ENCODE data around the gene DLD. TPM values are rescaled to one million over a fixed set of nuclear protein-coding genes. Genes with fewer than 3 reads are reported as not detected.
A peak's percentile ranks its signal among the peaks of the same experiment; 100 is the strongest.
"Not testable (repeated sequence)": the region's sequence is repeated elsewhere in the genome, so short reads cannot be mapped to it uniquely, and the experiment has no call there.

The DLD gene
- polyA plus RNA-seq, 4 donors: 45.4 to 153 (median 84.0) TPM

DNA sequence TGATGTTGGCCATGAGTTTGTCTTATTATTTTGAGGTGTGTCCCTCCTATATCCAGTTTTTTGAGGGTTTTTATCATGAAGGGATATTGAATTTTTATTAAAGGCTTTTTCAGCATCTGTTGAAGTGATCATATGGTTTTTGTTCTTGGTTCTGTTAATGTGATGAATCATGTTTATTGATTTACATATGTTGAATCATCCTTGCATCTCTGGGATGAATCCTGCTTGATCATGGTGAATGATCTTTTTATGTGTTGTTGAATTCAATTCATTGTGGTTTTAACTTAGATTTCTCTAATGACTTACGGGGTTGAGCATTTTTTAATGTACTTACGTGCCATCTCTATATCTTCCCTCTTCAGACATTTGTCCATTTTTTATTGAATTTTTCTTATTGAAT lies 22.9 kb downstream of the DLD start:
- Histone ChIP-seq H3K4me3 (ENCODE audit: low read depth in 1 of 3, low read length in 3 of 3) (no peak overlapping the region), H3K36me3 (ENCODE audit: control insufficient read depth in 3 of 3, insufficient read depth in 2 of 3, low read depth in 1 of 3, low read length in 3 of 3) (peaks cover 9 to 22% (median 9%) of the 10 kb centered on the region in 3 donors), H3K4me1 (ENCODE audit: control insufficient read depth in 3 of 3, insufficient read depth in 2 of 3, low read depth in 1 of 3, low read length in 2 of 3) (no peaks in the 10 kb centered on the region), H3K27ac (ENCODE audit: low read depth in 1 of 3, low read length in 2 of 3) (no peak overlapping the region), H3K27me3 (ENCODE audit: control insufficient read depth in 3 of 3, insufficient read depth in 3 of 3, low read length in 3 of 3) (no peaks in the 10 kb centered on the region), H3K9me3 (ENCODE audit: control insufficient read depth in 2 of 2, insufficient read depth in 1 of 2, low read depth in 1 of 2, low read length in 1 of 2) (no peaks in the 10 kb centered on the region)
- WGBS, 3 donors: 93 to 100% (median 98%) methylated on average over 2 of the region's 2 CpGs
- peak; percentile 39 for FAIRE-seq
- no peak for DNase-seq

- H3K4me1 ChIP-seq (ENCODE audit: control insufficient read depth in 3 of 3, insufficient read depth in 2 of 3, low read depth in 1 of 3, low read length in 2 of 3): no peaks in the 10 kb centered on the region
- H3K36me3 ChIP-seq (ENCODE audit: control insufficient read depth in 3 of 3, insufficient read depth in 2 of 3, low read depth in 1 of 3, low read length in 3 of 3): peaks cover 7 to 17% (median 10%) of the 10 kb centered on the region in 3 donors
- H3K27me3 ChIP-seq (ENCODE audit: control insufficient read depth in 3 of 3, insufficient read depth in 3 of 3, low read length in 3 of 3): no peaks in the 10 kb centered on the region
- H3K4me3 ChIP-seq (ENCODE audit: low read depth in 1 of 3, low read length in 3 of 3): no peak overlapping the region
- FAIRE-seq (no peak), DNase-seq (no peak)
- WGBS, 3 donors: 18 to 54% (median 50%) methylated on average over 1 of the region's 1 CpG
- H3K27ac ChIP-seq (ENCODE audit: low read depth in 1 of 3, low read length in 2 of 3): no peak overlapping the region
- H3K9me3 ChIP-seq (ENCODE audit: control insufficient read depth in 2 of 2, insufficient read depth in 1 of 2, low read depth in 1 of 2, low read length in 1 of 2): no peaks in the 10 kb centered on the region
Observed at GRCh38 chr7:107914831-107915230, 23.8 kb downstream of the DLD start.

- 88 to 98% (median 95%) methylated on average over 2 of the region's 2 CpGs for WGBS, 3 donors
- DNase-seq: no peak
- no peak overlapping the region for H3K27ac ChIP-seq (ENCODE audit: low read depth in 1 of 3, low read length in 2 of 3)
- H3K27me3 ChIP-seq (ENCODE audit: control insufficient read depth in 3 of 3, insufficient read depth in 3 of 3, low read length in 3 of 3): no peaks in the 10 kb centered on the region
- H3K36me3 ChIP-seq (ENCODE audit: control insufficient read depth in 3 of 3, insufficient read depth in 2 of 3, low read depth in 1 of 3, low read length in 3 of 3): peaks cover 5 to 20% (median 10%) of the 10 kb centered on the region in 3 donors
- no peak for FAIRE-seq
- no peak overlapping the region for H3K4me3 ChIP-seq (ENCODE audit: low read depth in 1 of 3, low read length in 3 of 3)
- H3K9me3 ChIP-seq (ENCODE audit: control insufficient read depth in 2 of 2, insufficient read depth in 1 of 2, low read depth in 1 of 2, low read length in 1 of 2): no peaks in the 10 kb centered on the region
- H3K4me1 ChIP-seq (ENCODE audit: control insufficient read depth in 3 of 3, insufficient read depth in 2 of 3, low read depth in 1 of 3, low read length in 2 of 3): no peaks in the 10 kb centered on the region
Observed at GRCh38 chr7:107915541-107915940, 24.6 kb downstream of the DLD start.

DNA sequence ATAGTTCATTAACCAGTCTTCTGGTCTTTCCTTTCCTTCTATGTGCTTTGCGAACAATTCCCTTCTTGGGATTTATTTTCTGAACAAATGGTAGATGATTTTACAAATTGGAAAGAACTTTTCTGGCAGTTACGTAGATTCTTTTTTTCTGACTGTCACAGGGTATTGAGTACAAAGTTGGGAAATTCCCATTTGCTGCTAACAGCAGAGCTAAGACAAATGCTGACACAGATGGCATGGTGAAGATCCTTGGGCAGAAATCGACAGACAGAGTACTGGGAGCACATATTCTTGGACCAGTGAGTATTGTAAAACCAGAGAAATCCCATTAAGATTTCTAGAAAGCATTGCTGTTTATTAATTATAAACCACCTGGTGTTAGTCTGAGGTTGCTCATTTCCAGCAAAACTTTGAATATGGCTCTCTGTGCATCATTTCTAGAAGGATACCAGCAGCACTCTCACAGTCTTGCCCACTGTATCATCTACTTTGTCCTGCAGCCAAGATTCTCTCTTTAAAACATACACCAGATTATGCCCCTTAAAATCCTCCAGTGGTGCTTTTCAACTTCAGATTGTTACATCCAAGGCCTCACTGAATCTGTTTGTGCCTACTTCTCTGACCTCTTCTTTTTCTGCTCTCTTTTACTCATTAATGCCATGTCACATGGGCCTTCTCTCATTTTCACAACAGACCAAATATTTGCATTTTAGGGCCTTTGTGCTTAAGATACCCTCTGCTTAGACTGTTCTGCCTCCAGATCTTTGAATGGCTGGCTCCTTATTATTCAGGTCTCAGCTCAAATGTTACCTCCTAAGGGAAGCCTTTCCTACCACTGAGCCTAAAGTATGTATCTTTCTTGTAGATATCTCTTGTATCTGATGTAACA lies 27.0 kb downstream of the DLD start:
- H3K27me3 ChIP-seq (ENCODE audit: control insufficient read depth in 3 of 3, insufficient read depth in 3 of 3, low read length in 3 of 3): no peaks in the 10 kb centered on the region
- WGBS, 3 donors: 79 to 95% (median 86%) methylated on average over 3 of the region's 3 CpGs
- peaks cover 10 to 19% (median 13%) of the 10 kb centered on the region in 3 donors for H3K36me3 ChIP-seq (ENCODE audit: control insufficient read depth in 3 of 3, insufficient read depth in 2 of 3, low read depth in 1 of 3, low read length in 3 of 3)
- no peak overlapping the region for H3K4me3 ChIP-seq (ENCODE audit: low read depth in 1 of 3, low read length in 3 of 3)
- peak overlapping the region in 1 of 3 donors; percentile 4 for H3K27ac ChIP-seq (ENCODE audit: low read depth in 1 of 3, low read length in 2 of 3)
- DNase-seq: no peak
- no peaks in the 10 kb centered on the region for H3K9me3 ChIP-seq (ENCODE audit: control insufficient read depth in 2 of 2, insufficient read depth in 1 of 2, low read depth in 1 of 2, low read length in 1 of 2)
- no peak for FAIRE-seq
- no peaks in the 10 kb centered on the region for H3K4me1 ChIP-seq (ENCODE audit: control insufficient read depth in 3 of 3, insufficient read depth in 2 of 3, low read depth in 1 of 3, low read length in 2 of 3)

- Histone ChIP-seq H3K4me1 (ENCODE audit: control insufficient read depth in 3 of 3, insufficient read depth in 2 of 3, low read depth in 1 of 3, low read length in 2 of 3) (no peaks in the 10 kb centered on the region), H3K27ac (ENCODE audit: low read depth in 1 of 3, low read length in 2 of 3) (no peak overlapping the region), H3K27me3 (ENCODE audit: control insufficient read depth in 3 of 3, insufficient read depth in 3 of 3, low read length in 3 of 3) (no peaks in the 10 kb centered on the region), H3K9me3 (ENCODE audit: control insufficient read depth in 2 of 2, insufficient read depth in 1 of 2, low read depth in 1 of 2, low read length in 1 of 2) (no peaks in the 10 kb centered on the region), H3K4me3 (ENCODE audit: low read depth in 1 of 3, low read length in 3 of 3) (no peak overlapping the region), H3K36me3 (ENCODE audit: control insufficient read depth in 3 of 3, insufficient read depth in 2 of 3, low read depth in 1 of 3, low read length in 3 of 3) (peaks cover 10 to 24% (median 18%) of the 10 kb centered on the region in 3 donors)
- FAIRE-seq (no peak), DNase-seq (no peak)
- WGBS, 3 donors: 94 to 99% (median 97%) methylated on average over 2 of the region's 2 CpGs
Observed at GRCh38 chr7:107918948-107919347, 28.0 kb downstream of the DLD start.

GRCh38 chr7:107920048-107920772 lies 29.2 kb downstream of the DLD start:
- FAIRE-seq: no peak
- Histone ChIP-seq H3K4me3 (ENCODE audit: low read depth in 1 of 3, low read length in 3 of 3) (no peak overlapping the region), H3K27me3 (ENCODE audit: control insufficient read depth in 3 of 3, insufficient read depth in 3 of 3, low read length in 3 of 3) (no peaks in the 10 kb centered on the region), H3K9me3 (ENCODE audit: control insufficient read depth in 2 of 2, insufficient read depth in 1 of 2, low read depth in 1 of 2, low read length in 1 of 2) (no peaks in the 10 kb centered on the region), H3K4me1 (ENCODE audit: control insufficient read depth in 3 of 3, insufficient read depth in 2 of 3, low read depth in 1 of 3, low read length in 2 of 3) (no peaks in the 10 kb centered on the region), H3K27ac (ENCODE audit: low read depth in 1 of 3, low read length in 2 of 3) (peak overlapping the region in 2 of 3 donors; percentile 14 to 20), H3K36me3 (ENCODE audit: control insufficient read depth in 3 of 3, insufficient read depth in 2 of 3, low read depth in 1 of 3, low read length in 3 of 3) (peaks cover 12 to 24% (median 18%) of the 10 kb centered on the region in 3 donors)
- DNase-seq: no peak
- 4 to 21% (median 7%) methylated on average over 1 of the region's 1 CpG for WGBS, 3 donors

- H3K27ac ChIP-seq (ENCODE audit: low read depth in 1 of 3, low read length in 2 of 3); H3K9me3 ChIP-seq (ENCODE audit: control insufficient read depth in 2 of 2, insufficient read depth in 1 of 2, low read depth in 1 of 2, low read length in 1 of 2); H3K4me3 ChIP-seq (ENCODE audit: low read depth in 1 of 3, low read length in 3 of 3); H3K27me3 ChIP-seq (ENCODE audit: control insufficient read depth in 3 of 3, insufficient read depth in 3 of 3, low read length in 3 of 3); DNase-seq; H3K4me1 ChIP-seq (ENCODE audit: control insufficient read depth in 3 of 3, insufficient read depth in 2 of 3, low read depth in 1 of 3, low read length in 2 of 3); FAIRE-seq: not testable (repeated sequence)
- 61 to 73% (median 72%) methylated on average over 2 of the region's 2 CpGs for whole genome bisulfite sequencing, 3 donors
- H3K36me3 ChIP-seq (ENCODE audit: control insufficient read depth in 3 of 3, insufficient read depth in 2 of 3, low read depth in 1 of 3, low read length in 3 of 3): peaks cover 13 to 26% (median 21%) of the 10 kb centered on the region in 3 donors
Observed at GRCh38 chr7:107921826-107922225, 30.8 kb downstream of the DLD start.

DNA sequence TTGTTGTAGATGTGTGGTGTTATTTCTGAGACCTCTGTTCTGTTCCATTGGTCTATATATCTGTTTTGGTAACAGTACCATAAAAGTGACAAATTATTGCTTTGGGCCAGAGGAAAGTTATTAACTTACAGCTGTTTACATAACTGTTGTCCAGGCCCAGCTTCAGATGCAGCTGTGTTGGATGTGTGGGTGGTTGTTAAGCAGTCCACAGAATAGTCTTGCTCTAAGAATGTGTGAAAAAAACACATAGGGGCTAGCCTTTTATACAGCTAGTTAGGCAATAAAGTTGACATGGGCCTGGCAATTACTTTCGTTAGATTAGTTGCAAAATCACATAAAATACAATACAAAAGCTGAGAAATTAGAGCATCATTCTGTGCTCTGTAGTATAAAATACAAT lies 31.9 kb downstream of the DLD start:
- DNase-seq: no peak
- Histone ChIP-seq H3K4me1 (ENCODE audit: control insufficient read depth in 3 of 3, insufficient read depth in 2 of 3, low read depth in 1 of 3, low read length in 2 of 3) (no peaks in the 10 kb centered on the region), H3K27me3 (ENCODE audit: control insufficient read depth in 3 of 3, insufficient read depth in 3 of 3, low read length in 3 of 3) (no peaks in the 10 kb centered on the region), H3K27ac (ENCODE audit: low read depth in 1 of 3, low read length in 2 of 3) (no peak overlapping the region), H3K9me3 (ENCODE audit: control insufficient read depth in 2 of 2, insufficient read depth in 1 of 2, low read depth in 1 of 2, low read length in 1 of 2) (no peaks in the 10 kb centered on the region), H3K36me3 (ENCODE audit: control insufficient read depth in 3 of 3, insufficient read depth in 2 of 3, low read depth in 1 of 3, low read length in 3 of 3) (peaks cover 15 to 21% (median 20%) of the 10 kb centered on the region in 3 donors), H3K4me3 (ENCODE audit: low read depth in 1 of 3, low read length in 3 of 3) (no peak overlapping the region)
- 62 to 90% (median 68%) methylated on average over 1 of the region's 1 CpG for WGBS, 3 donors
- FAIRE-seq: no peak

Data from small intestine (tissue), 7 donors.